HG03457 (cell line): Measurements from ENCODE around the gene KCNMB3.

Source experiments
- ATAC-seq: cut with Tn5 transposase; IDR thresholded peaks from one replicate; pipeline ENCODE4 v1.9.1; 2021; ENCODE audit warnings: moderate number of reproducible peaks; ENCODE audit not compliant: unreplicated experiment

KCNMB3 gene

DNA sequence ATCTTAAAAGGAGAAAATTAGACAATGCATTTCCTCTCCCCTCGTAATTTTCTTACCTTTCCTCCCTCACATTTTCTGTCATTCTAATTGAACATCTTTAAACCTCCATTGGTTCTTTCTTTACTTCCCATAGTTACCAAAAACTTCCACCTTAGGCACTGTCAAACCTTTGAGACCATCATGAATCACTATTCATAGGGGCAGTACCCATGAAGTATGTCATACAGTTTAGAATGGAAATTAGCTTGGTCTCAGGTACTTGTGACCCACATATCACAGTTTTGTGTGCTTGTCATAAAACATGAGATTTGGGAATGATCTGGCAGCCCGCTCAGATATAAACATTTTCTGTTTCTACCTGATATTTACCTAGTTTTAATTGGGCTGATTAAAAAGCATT lies 50.1 kb downstream of the KCNMB3 start:
- ATAC-seq: no peak

DNA sequence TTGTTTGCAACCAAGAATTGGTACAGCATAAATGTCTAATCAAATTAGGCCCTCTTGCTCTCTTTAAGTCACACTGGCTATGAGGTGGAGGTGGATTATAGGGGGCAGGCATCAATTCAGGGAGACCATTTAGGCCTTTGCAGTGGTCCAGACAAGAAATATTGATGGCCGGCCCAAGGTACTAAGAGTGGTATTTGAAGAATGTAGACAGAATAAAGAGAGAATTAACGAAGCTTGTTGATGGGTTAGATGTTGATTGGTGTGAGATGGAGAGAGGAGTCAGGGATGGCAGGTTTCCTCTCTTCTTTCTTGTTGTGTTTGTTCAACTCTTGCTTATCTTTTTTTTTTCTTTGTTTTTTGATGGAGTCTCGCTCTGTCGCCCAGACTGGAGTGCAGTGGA lies 54.2 kb downstream of the KCNMB3 start:
- no peak for ATAC-seq

DNA sequence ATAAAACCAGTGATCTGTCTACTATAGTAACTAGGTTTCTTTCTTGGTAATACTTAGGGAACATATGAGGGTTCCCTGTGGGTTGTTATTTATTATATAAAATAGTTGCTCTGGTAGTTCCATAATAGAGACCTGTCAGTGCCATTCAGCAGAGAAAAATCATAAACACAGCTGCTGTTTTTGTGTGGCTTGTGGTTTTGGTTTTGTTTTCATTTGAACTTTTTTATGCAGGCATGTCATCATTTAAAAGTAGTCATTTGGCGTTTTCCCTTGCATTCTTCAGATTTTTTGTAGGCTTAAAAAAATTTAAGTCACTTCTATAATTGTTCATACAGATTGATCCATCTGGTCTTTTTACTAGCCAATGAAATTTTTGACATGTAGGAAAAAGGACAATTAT lies 54.8 kb downstream of the KCNMB3 start:
- ATAC-seq: no peak

DNA sequence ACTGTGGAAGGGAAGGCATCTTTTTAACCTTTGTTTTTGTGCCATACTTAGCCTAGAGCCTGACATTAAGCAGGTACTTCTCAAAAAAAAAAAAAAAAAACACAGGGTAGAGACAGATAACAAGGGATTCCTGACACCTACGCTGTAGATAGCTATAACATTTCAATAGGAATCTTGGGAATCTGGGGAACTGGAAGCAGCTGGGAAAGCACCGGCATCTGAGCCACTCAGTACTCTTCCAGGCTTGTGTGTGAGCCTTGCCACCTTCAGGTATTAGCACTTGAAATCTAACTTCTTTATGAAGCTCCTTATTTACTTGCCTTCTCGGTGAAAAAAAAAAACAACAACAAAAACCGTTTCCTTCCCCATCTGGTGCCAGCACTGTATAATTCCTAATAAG lies 56.0 kb downstream of the KCNMB3 start:
- ATAC-seq: no peak
